Activated CD4-positive, alpha-beta T cell treated with anti-CD3 and anti-CD28 coated beads, Interleukin-2, amount 10 ng/mL, durations not matched to agents 7 days and 5 days (primary cell): Measurements from ENCODE around the gene CAMK4. TPM values are rescaled to one million over a fixed set of nuclear protein-coding genes. Genes with fewer than 3 reads are reported as not detected.
"Not testable (repeated sequence)": the region's sequence is repeated elsewhere in the genome, so short reads cannot be mapped to it uniquely, and the experiment has no call there.

Experiments used
- CTCF ChIA-PET: fragments of 350-600 bp; sonication (Branson Sonifier 250); formaldehyde crosslinking; loops from one replicate; lab custom pipeline; 2021; ENCODE audit warnings: antibody characterized with exemption; lab: Charles Lee
- POLR2A ChIA-PET: fragments of 350-600 bp; sonication (Branson Sonifier 250); formaldehyde crosslinking; loops from one replicate; lab custom pipeline; 2021; ENCODE audit warnings: antibody characterized with exemption; lab: Charles Lee
- DNase-seq: peaks from one replicate; pipeline ENCODE4 v3.0.0-alpha.2; 2020
- H3K27ac Mint-ChIP-seq: one replicate; pipeline ENCODE4 v1.8.0; 2021; ENCODE audit warnings: mild to moderate bottlenecking, moderate library complexity, mixed read lengths
- H3K27me3 Mint-ChIP-seq: one replicate; pipeline ENCODE4 v1.8.0; 2021; ENCODE audit warnings: mixed read lengths
- H3K36me3 Mint-ChIP-seq: one replicate; pipeline ENCODE4 v1.8.0; 2021; ENCODE audit warnings: low read depth, mixed read lengths
- H3K4me1 Mint-ChIP-seq: one replicate; pipeline ENCODE4 v1.8.0; 2021; ENCODE audit warnings: mixed read lengths
- H3K4me3 Mint-ChIP-seq: one replicate; pipeline ENCODE4 v1.8.0; 2021; ENCODE audit warnings: mild to moderate bottlenecking, moderate library complexity, mixed read lengths
- H3K9me3 Mint-ChIP-seq: one replicate; pipeline ENCODE4 v1.8.0; 2021; ENCODE audit warnings: mixed read lengths
- total RNA-seq, 2 experiments: library from RNA; stranded (reverse); gene quantifications; one replicate each; pipeline ENCODE4 v1.2.3, GENCODE V29; 2021

Gene CAMK4
- total RNA-seq, 2 experiments from 2014 or later: 138 to 139 TPM

- no peak overlapping the region for H3K4me3 Mint-ChIP-seq
Measured at GRCh38 chr5:111337133-111337532, 112.9 kb downstream of the CAMK4 start.

GRCh38 chr5:111337688-111338087 is 113.5 kb downstream of the CAMK4 start:
- no peak for DNase-seq
- peaks cover 5% of the 10 kb centered on the region for H3K36me3 Mint-ChIP-seq
- no peak overlapping the region for H3K4me3 Mint-ChIP-seq
- ChIA-PET POLR2A (no interaction called here), CTCF (interaction anchor here (1.0 kb wide), 1 partner anchor 59 kb away, joined by 3 read pairs; no protein-coding TSS in a partner anchor)
- H3K27ac Mint-ChIP-seq: no peak overlapping the region
- H3K4me1 Mint-ChIP-seq: peaks cover 39% of the 10 kb centered on the region
- H3K27me3 Mint-ChIP-seq: no peaks in the 10 kb centered on the region
- H3K9me3 Mint-ChIP-seq: peaks cover 5% of the 10 kb centered on the region

More at GRCh38 chr5:111337133-111337532, 112.9 kb downstream of the CAMK4 start:
- DNase-seq: no peak
- Mint-ChIP-seq H3K9me3 (peaks cover 8% of the 10 kb centered on the region), H3K27me3 (no peaks in the 10 kb centered on the region), H3K36me3 (peaks cover 5% of the 10 kb centered on the region), H3K4me1 (peaks cover 39% of the 10 kb centered on the region), H3K27ac (no peak overlapping the region)
- ChIA-PET CTCF (no interaction called here), POLR2A (no interaction called here)

- Mint-ChIP-seq H3K4me1 (peaks cover 13% of the 10 kb centered on the region), H3K9me3 (peaks cover 2% of the 10 kb centered on the region)
- POLR2A ChIA-PET: no interaction called here
Measured at GRCh38 chr5:111345731-111346130, 121.5 kb downstream of the CAMK4 start.

GRCh38 chr5:111347021-111347420 is 122.8 kb downstream of the CAMK4 start:
- H3K4me3 Mint-ChIP-seq: no peak overlapping the region
- peaks cover 49% of the 10 kb centered on the region for H3K36me3 Mint-ChIP-seq
- H3K4me1 Mint-ChIP-seq: peaks cover 9% of the 10 kb centered on the region
- no peak overlapping the region for H3K27ac Mint-ChIP-seq
- CTCF ChIA-PET: interaction anchor here (1.0 to 1.5 kb wide), 2 partner anchors 25 to 26 kb away, joined by 3 read pairs; no protein-coding TSS in a partner anchor
- POLR2A ChIA-PET: no interaction called here
- no peaks in the 10 kb centered on the region for H3K27me3 Mint-ChIP-seq
- H3K9me3 Mint-ChIP-seq: peaks cover 2% of the 10 kb centered on the region
- DNase-seq: no peak

More at GRCh38 chr5:111345731-111346130, 121.5 kb downstream of the CAMK4 start:
- H3K27ac Mint-ChIP-seq: no peak overlapping the region
- no peaks in the 10 kb centered on the region for H3K27me3 Mint-ChIP-seq
- H3K36me3 Mint-ChIP-seq: peaks cover 41% of the 10 kb centered on the region
- no peak overlapping the region for H3K4me3 Mint-ChIP-seq
- CTCF ChIA-PET: interaction anchor here (1.0 to 1.5 kb wide), 2 partner anchors 25 to 27 kb away, joined by 3 read pairs; no protein-coding TSS in a partner anchor
- DNase-seq: no peak

GRCh38 chr5:111348661-111349329 is 124.6 kb downstream of the CAMK4 start:
- Mint-ChIP-seq H3K4me1 (peaks cover 9% of the 10 kb centered on the region), H3K36me3 (peaks cover 55% of the 10 kb centered on the region), H3K27me3 (no peaks in the 10 kb centered on the region), H3K27ac (no peak overlapping the region), H3K9me3 (peaks cover 2% of the 10 kb centered on the region), H3K4me3 (no peak overlapping the region)
- DNase-seq: no peak
- CTCF ChIA-PET: no interaction called here
- POLR2A ChIA-PET: no interaction called here

GRCh38 chr5:111349429-111349828 is 125.2 kb downstream of the CAMK4 start:
- Mint-ChIP-seq H3K4me1 (peaks cover 11% of the 10 kb centered on the region), H3K9me3 (peaks cover 2% of the 10 kb centered on the region), H3K27me3 (no peaks in the 10 kb centered on the region), H3K27ac (no peak overlapping the region), H3K4me3 (no peak overlapping the region), H3K36me3 (peaks cover 55% of the 10 kb centered on the region)
- ChIA-PET POLR2A (no interaction called here), CTCF (interaction anchor here (0.8 kb wide), 1 partner anchor 9 kb away, joined by 3 read pairs; no protein-coding TSS in a partner anchor)
- no peak for DNase-seq

- H3K36me3 Mint-ChIP-seq: peaks cover 44% of the 10 kb centered on the region
- POLR2A ChIA-PET: interaction anchor here (0.6 kb wide), 1 partner anchor 193 kb away, joined by 4 read pairs; no protein-coding TSS in a partner anchor
- no peaks in the 10 kb centered on the region for H3K27me3 Mint-ChIP-seq
- H3K4me1 Mint-ChIP-seq: peaks cover 7% of the 10 kb centered on the region
- no peak overlapping the region for H3K4me3 Mint-ChIP-seq
- CTCF ChIA-PET: interaction anchor here (1.5 kb wide), 1 partner anchor 23 kb away, joined by 5 read pairs; no protein-coding TSS in a partner anchor
- peaks cover 6% of the 10 kb centered on the region for H3K9me3 Mint-ChIP-seq
- no peak for DNase-seq
- H3K27ac Mint-ChIP-seq: no peak overlapping the region
Measured at GRCh38 chr5:111353035-111353434, 128.9 kb downstream of the CAMK4 start.

- H3K4me1 Mint-ChIP-seq, POLR2A ChIA-PET, H3K27ac Mint-ChIP-seq, H3K27me3 Mint-ChIP-seq, DNase-seq, H3K4me3 Mint-ChIP-seq: not testable (repeated sequence)
- Mint-ChIP-seq H3K9me3 (peaks cover 12% of the 10 kb centered on the region), H3K36me3 (peaks cover 48% of the 10 kb centered on the region)
- CTCF ChIA-PET: interaction anchor here (0.8 kb wide), 1 partner anchor 9 kb away, joined by 3 read pairs; no protein-coding TSS in a partner anchor
Measured at GRCh38 chr5:111358726-111359125, 134.5 kb downstream of the CAMK4 start.

- POLR2A ChIA-PET: no interaction called here
- Mint-ChIP-seq H3K9me3 (peaks cover 11% of the 10 kb centered on the region), H3K4me1 (peaks cover 7% of the 10 kb centered on the region), H3K27ac (no peak overlapping the region), H3K36me3 (peaks cover 48% of the 10 kb centered on the region), H3K27me3 (no peaks in the 10 kb centered on the region), H3K4me3 (no peak overlapping the region)
- CTCF ChIA-PET: no interaction called here
- DNase-seq: no peak
Measured at GRCh38 chr5:111360173-111360572, 136.0 kb downstream of the CAMK4 start.

GRCh38 chr5:111364992-111365391 is 140.8 kb downstream of the CAMK4 start:
- Mint-ChIP-seq H3K4me1 (peaks cover 11% of the 10 kb centered on the region), H3K9me3 (peaks cover 6% of the 10 kb centered on the region), H3K27me3 (no peaks in the 10 kb centered on the region), H3K27ac (no peak overlapping the region), H3K4me3 (no peak overlapping the region), H3K36me3 (peaks cover 53% of the 10 kb centered on the region)
- no peak for DNase-seq
- ChIA-PET CTCF (interaction anchor here (0.5 kb wide), 1 partner anchor 329 kb away, joined by 3 read pairs; no protein-coding TSS in a partner anchor), POLR2A (no interaction called here)

GRCh38 chr5:111366388-111366787 is 142.2 kb downstream of the CAMK4 start:
- H3K4me3 Mint-ChIP-seq: no peak overlapping the region
- POLR2A ChIA-PET: no interaction called here
- DNase-seq: no peak
- H3K27ac Mint-ChIP-seq: no peak overlapping the region
- CTCF ChIA-PET: no interaction called here
- H3K4me1 Mint-ChIP-seq: peaks cover 11% of the 10 kb centered on the region
- H3K9me3 Mint-ChIP-seq: peaks cover 8% of the 10 kb centered on the region
- H3K36me3 Mint-ChIP-seq: peaks cover 57% of the 10 kb centered on the region
- no peaks in the 10 kb centered on the region for H3K27me3 Mint-ChIP-seq

- CTCF ChIA-PET: interaction anchor here (1.3 kb wide), 1 partner anchor 10 kb away, joined by 3 read pairs; no protein-coding TSS in a partner anchor
- peaks cover 63% of the 10 kb centered on the region for H3K36me3 Mint-ChIP-seq
- POLR2A ChIA-PET: no interaction called here
- no peak overlapping the region for H3K4me3 Mint-ChIP-seq
- H3K9me3 Mint-ChIP-seq: peaks cover 8% of the 10 kb centered on the region
- no peaks in the 10 kb centered on the region for H3K27me3 Mint-ChIP-seq
- H3K27ac Mint-ChIP-seq: no peak overlapping the region
- H3K4me1 Mint-ChIP-seq: peaks cover 11% of the 10 kb centered on the region
- no peak for DNase-seq
Measured at GRCh38 chr5:111367115-111367514, 142.9 kb downstream of the CAMK4 start.

GRCh38 chr5:111372799-111373198 is 148.6 kb downstream of the CAMK4 start:
- POLR2A ChIA-PET: no interaction called here
- peaks cover 4% of the 10 kb centered on the region for H3K9me3 Mint-ChIP-seq
- H3K4me3 Mint-ChIP-seq: no peak overlapping the region
- peaks cover 69% of the 10 kb centered on the region for H3K36me3 Mint-ChIP-seq
- no peaks in the 10 kb centered on the region for H3K27me3 Mint-ChIP-seq
- H3K27ac Mint-ChIP-seq: no peak overlapping the region
- CTCF ChIA-PET: interaction anchor here (0.7 to 0.9 kb wide), 2 partner anchors 12 to 26 kb away, joined by 3 read pairs; no protein-coding TSS in a partner anchor
- H3K4me1 Mint-ChIP-seq: no peaks in the 10 kb centered on the region
- DNase-seq: no peak
